Activated naive CD4-positive, alpha-beta T cell (primary cell): ENCODE results near the gene CPTP.
A peak's percentile ranks its signal among the peaks of the same experiment; 100 is the strongest.

ENCODE experiments used
- DNase-seq, 4 experiments: peaks; one replicate each; lab custom pipeline; 2025; lab: John Stamatoyannopoulos, UW

Gene CPTP

DNA sequence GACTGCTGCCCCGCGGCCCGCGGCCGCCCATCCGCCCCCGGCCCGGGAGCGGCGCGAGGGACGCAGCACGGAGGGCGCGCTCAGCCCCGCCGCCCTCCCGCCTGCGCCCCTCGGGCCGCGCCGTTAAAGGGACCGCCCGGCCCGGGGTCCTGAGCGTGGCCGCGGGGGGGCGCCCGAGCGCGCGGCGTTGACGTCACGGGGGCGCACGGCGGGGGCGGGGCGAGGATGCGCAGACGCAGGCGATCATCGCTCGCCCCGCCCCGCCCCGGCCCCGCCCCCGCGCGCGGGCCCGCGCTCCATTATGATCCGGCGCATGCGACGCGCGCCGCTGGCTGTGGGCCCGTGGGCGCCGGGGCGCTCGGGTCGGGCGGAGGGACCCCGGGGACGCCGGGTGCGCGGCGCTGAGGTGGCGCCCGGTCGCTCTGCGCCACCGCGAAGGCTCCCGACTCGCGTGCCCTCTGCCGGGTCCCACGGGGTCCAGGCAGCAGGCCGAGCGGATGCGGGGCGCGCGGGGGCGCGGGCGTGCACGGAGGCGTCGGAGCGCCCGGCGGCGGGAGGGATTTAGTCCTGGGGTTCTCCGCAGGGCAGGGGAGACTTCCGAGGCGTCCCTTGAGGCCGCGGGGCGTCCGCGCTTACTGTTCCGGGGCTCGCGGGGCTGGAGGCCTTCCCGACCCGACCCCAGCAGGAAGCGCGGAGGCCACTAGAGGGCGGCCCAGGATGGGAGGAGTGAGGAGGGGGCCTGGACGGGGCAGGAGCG, 24.8 kb downstream of the CPTP start, which contains the start of gene DVL1:
TSS of gene DVL1 (minus strand) at position 163 of the 757 bp plus-strand sequence. CDS start 353 bp downstream, outside the sequence.
- peak; percentile 38 to 78 (median 57) for DNase-seq

DNA sequence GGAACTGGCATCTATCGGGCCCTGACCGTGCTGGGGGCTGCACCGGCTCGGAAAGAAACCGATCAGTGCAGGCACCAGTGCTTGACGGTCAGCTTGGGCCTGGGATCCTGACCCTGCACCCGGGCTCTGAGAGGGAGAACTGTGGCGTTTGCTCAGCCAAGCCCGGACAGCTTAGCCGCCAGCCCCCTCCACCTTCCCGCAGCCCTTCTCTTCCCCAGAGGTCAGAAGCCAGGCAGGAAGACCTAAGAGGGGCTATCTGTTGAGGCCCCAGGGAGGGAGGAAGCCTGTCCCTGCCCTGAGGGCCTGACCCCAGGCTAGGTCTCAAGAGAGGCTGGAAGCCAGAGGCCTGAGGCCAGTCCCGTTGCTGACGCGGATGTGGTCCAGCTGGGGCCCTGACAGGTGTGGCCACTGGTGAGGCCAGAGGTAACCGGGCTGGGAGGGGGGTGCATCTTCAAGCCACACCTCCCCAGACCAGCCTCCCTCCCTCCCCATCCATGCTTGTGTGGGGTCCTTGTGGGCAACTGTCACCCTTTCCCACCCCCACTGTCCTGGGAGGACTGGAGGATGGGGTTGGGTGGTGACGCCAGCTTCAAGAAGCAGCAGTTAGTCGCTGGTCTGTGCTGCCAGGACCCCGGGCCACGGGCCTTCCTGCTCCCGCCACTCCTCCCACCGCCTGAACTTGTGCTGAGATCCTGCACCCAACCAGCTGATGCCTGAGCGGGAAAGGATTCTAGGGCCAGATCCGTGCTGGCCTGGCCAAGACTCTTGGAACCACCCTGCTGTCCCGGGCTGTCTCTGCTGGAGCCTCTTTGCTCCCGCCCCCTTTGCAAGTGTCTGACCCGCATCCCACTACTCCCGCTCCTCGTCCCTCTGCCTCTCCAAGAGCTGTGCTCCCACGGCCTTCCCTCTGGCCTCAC, 27.2 kb downstream of the CPTP start:
- no peak for DNase-seq

DNA sequence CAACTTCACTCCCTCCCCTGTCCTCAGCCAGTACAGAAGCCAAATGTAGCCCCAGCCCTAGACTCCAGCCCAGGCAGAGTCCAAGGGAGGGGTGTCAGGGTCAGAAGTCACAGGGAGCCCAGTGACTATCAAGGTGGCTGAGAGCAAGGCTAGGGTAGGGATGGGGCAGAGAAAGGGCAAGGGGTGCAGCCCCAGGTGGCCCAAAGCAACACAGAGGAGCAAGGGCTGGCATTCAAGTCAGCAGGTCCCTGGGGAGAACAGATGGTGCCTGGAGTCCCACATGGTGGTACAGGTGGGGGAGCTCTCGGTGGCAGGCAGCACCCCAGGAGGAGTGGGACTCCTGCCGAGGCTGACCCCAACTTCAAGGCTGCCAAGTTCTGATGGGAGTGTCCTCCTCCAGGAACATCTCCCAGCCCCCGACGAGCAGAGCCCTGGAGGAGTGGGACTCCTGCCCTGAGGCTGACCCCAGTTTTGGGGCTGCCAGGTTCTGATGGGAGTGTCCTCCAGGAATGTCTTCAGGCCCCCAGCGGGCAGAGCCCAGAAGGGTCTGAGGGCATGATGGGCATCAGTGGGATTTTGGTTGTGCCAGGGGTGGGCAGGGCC, 28.3 kb downstream of the CPTP start:
- no peak for DNase-seq

DNA sequence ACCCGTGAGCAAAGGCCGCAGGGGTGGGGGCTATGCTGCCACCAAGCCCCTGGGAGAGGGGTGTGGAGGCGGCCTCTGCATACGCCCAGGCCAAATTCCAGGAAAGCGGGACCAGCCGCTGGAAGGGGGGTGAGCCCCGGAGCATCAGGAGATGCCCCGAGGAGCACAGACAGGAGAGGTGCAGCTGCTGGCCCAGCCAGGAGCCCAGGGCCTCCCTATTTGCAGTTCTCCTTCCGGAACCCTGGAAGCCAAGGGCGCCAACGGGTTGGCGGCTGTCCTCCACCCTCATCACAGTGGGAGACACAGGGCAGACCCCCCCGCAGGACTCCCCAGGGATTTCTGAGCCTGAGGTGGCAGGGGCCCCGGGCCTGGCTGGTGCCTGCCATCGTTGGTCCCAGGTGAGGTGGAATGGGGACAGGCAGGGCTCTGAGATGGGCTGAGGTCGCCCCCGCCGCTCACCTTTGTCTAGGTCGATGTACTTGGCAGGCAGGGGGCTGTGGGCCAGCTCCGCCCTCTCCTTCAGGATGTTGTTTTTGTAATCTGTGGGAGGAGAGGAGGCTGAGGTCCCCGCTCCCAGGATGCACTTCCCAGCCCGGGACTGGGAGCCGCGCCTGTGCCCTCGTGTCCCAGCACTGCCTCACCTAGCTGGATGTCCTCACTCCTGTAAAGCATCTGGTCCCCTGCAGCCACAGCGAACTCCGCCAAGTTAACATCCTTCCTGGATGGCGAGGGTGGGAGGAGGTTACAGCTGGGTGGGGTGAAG, 29.0 kb downstream of the CPTP start:
- DNase-seq = no peak

DNA sequence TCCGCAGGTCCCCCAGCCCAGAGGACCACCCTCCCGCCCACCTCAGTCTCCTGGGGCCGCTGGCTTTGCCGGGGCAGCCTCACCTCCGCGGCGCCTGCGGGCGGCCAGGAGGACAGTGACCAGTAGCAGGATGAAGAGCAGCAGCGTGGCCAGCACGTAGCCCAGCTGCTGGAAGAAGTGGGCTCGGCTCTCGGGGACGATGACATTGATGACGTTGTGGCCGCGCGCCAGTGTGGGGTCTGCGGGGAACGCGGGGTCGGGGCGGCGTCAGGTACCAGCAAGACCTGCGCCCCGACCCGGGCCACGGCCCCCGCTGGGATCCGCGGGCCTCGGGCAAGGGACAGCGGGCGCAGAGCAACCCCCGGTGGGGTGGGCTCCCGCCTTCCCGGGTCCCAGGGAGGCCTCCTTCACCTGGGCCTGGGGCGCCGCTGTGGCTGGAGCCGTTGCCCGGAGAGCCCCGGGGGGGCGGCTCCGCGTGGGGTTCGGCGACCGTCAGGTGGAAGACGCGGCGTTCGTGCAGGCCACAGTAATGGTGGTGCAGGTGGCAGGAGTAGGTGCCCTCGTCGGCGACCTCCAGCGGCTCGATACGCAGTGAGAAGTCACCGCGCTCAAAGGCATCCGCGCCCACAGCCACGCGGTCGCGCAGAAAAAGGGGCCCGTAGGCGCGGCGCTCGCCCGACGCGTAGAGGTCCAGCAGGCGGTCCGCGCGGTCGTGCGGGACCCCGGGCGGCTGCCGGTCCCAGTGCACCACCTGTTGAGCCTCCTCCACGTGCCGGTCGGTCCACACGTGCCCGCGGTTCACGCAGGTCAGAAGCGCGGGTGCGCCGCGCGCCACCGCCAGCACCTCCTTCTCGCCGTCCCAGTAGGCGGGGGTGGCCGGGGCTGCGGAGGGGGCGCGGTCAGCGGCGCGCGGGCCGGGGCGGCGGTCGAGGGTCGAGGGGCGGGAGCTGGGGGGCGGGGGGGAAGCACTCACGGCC, 30.0 kb downstream of the CPTP start:
- DNase-seq = peak in 1 of 4 experiments; percentile 26

DNA sequence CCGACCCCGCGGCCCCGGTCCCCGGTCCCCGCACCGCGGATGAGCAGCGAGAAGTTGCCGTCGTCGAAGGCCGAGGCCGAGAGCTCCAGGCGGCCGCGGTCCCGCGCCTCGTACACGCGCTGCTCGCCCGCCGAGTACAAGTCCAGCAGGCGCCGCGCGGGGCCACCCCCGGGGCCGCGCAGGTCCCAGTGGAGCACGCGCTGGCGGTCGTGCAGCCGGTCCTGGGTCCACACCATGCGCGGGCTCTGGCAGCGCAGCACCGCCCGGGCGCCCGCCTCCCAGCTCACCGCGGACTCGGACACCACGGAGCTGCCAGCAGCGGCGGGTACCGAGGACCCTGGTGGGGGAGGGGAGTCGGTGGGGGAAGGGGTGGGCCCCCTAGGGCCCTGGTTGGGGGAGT, 30.8 kb downstream of the CPTP start:
- no peak for DNase-seq

DNA sequence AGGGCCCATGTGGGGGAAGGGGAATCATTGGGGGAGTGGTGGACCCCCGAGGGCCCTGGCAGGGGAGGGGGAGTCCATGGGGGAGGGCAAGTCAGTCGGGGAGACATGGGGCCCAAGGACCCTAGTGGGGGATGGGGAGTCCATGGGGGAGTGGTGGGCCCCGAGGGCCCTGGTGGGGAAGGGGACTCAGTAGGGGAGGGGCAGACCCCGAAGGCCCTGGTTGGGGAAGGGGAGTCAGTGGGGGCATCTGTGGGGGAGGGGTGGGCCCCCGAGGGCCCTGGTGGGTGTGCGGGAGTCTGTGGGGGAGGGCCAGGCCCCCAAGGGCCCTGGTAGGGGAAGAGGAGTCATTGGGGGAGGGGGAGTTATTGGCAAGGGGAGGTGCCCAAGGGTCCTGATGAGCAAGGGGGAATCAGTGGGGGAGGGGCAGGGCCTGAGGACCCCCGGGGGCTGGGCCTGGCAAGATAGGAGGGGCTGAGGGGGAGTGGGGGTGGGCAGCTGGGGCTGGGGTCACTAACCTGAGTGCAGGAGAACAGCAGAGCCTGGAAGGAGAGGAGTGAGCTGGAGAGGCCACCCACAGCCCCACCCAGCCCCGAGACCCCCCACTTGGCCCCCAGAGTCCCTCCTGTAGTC, 31.7 kb downstream of the CPTP start:
- no peak for DNase-seq

DNA sequence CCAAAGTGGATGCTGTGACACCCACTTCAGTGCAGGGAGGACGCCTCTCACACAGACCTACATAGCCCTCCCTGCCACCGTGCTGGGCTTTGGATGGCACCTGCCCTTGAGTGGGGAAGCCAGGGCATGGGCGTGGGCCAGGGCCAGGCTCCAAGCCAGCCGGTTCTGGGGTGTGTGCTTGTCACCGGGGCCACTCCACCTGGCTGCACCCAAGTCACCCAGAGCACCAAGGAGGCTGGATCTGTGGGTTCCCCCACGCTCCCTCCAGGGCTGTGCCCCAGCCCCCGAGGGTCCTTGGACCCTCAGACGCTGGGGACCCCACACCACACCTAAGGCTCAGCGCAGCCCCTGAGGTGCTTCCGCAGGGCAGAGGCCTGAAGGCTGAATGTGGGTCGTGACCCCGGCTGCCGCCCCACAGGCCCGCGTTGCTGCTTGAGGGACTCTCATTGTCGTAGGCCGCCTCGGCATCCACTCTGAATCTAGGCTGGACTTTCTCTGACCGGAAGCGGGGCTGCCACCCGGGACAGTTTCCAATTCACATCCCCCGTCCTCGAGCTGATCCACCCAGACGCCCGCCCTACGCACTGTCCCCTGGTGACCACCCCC, 32.3 kb downstream of the CPTP start:
- no peak for DNase-seq

DNA sequence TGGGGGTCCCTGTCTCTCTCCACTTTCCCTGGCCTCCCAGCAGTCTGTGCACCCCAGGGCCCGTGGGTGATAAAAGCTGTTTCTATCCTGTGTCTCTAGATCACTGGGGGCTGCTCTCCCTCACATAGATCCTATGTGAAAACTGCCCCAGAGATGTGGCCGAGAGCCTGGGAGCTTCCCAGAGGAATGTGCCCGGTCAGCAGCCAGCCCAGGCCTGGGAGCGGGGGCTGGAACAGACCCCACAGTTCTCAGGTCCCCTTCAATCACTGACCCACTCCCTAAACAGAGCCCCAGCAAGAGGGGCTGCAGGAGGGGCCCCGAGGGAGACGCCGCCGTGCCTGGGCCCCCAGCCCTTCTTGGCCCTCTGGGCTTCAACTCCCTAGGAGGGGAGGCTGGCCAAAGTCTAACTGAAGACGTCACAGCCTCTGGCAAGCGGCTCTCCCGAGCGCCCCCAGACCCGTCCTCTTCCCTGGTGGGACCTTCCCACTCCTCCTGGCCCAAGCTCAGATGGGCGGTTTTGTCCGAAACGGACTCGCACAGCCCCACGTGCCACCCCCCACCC, 33.4 kb downstream of the CPTP start:
- DNase-seq = no peak

DNA sequence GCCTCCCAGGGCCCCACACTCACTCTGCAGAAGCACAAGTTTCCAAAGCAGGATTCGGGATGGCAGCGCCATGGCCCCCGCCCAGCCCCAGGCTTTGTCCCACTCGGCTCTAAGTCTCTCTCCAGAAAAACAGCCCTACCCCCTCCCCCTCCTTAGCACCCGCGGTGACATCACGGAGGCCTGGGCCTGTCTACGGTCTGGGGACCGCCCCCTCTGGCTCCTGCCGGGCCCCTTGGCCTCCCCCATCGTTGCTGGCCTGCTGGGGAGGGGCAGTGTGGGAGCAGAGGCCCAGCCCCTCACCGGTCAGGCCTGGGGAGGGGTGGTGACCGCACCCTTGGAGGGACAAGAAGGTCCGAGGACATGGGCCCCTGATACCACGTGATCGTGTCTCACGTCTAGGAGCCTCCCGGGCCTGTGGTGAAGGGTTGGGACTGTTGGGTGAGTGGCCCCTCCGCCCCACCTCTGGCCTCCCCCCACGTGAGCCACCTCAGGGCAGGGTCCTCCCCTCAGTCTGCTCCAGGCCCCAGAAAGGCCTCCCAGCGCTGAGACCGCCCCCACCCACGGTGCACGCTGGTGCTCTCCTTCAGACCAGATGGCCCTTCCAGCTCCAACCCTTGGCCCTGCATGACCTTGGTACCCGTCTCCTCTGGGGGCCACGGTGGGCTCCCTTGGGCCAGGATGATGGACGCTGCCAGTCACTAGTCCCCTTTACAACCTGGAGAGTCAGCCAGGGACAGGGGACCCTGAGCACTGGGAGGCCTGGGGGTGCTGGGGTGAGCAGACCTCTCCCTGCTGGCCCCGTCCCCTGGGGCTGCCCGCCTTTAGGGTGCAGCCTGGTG, 34.0 kb downstream of the CPTP start, which contains the start of gene MXRA8:
TSS of gene MXRA8 (minus strand) at position 123 of the 839 bp plus-strand sequence. CDS start at position 72, 51 bp downstream.
- DNase-seq = no peak

DNA sequence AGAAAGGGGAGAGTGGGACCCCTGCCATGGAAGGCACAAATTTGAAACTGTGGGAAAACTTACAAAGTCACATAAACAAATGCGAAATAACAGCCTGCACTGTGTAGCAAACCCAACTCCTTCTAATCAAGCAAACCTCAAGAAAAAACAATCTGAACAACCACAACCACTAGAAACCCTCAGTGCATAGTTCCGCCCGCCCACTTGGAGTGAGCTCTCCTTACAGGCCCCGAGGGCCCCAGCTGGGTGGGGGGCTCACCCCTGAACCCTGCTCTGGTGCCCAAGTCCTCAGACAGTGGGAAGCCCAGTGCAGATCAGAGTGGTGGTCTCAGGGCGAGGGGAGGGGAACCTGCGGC, 34.7 kb downstream of the CPTP start:
- DNase-seq = no peak

DNA sequence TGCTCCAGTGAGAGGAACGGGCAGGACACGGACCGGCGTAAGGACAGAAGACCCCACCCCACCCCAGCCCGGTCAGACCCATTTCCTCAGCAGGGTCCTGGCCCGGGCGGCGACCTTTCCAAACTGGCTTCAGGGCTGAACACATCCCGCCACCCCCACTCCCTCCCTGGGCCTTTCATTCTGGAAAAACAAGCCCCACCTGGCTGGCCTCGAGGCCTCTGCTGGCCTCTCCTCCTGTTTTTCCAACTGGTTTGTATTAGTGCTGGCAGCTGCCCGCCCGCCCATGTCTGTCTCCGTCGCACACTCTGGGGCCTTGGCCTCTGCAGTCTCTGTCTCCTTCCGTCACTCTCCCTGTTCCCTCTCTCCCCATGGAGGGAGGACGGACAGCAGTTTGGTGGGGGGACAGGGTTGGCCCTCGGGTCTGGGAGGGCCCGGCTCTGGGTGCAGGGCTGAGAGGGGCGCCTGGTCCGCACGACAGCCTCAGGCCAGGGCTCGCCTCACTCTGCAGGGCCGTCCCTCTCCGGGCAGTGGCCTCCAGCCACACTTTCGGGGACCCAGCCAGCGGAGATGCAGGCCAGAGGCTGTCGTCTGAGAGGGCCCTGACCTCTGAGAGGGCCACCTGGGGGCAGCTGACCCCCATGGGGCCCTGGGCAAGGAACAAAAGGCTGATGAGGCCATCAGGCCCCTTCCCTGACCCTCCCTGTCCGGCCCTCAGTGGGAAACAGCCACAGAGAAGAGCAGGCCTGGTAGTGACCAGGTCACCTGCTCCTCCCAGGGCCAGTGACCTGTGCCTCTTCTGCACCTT, 35.3 kb downstream of the CPTP start:
- DNase-seq = no peak

DNA sequence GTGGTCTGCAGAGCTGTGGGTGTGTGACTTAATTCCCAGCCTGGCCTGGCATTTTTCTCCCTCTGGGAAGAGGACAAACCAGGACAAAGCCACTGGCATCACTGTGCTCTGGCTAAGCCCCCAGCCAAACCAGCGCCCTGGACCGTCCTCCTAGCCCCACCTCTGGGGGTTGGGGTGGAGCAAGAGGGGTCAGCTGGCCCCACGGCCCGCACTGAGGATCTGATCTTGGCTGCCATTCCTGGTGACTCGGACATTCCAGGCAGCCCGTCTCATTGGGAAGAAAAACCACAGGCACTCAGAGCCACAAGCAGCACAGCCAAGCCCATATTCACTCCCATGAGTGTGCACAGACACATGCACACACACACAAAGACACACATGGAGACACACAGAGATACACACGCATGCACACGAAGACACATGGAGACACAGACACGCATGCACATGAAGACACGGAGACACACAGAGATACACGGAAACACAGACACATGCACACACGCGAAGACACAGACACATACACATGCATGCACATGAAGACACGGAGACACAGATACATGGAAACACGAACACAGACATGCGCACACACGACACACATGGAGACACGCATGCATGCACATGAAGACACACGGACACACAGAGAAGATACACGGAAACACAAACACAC, 36.0 kb downstream of the CPTP start:
- DNase-seq = no peak

DNA sequence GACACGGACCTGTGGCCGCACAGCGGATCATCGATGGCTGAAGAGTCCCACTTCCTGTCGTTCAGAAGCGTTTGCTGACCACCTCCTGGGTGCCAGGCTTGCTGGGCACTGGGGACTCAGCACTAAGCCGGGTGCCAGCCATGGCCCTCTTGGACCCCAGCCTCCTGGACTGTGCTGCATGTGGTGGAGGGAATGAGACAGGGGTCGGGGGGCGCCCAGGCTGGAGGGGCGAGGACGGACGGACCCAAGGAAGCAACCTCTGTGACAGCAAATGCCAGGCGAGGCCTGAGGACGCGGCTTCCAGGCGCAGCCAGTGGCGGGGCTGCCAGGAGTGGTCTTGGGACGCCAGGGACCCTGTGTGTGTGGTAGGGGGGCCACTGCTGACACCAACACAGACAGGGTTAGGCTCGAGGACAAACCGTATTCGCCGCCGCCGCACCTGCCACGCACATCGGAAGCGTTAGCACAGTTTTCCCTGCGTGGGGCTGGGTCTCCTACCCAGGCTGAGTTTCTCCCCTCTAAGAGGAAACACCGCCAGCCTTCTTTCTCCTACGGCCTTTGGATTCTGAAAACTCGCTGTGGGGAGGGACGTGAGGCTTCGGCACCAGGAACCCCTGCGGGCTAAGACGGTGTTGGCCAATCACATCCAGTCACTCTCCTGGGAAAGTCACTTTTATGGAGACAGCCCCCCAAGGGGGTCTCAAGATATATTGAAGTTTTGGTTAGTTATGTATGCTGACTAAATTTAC, 36.8 kb downstream of the CPTP start:
- DNase-seq = no peak

DNA sequence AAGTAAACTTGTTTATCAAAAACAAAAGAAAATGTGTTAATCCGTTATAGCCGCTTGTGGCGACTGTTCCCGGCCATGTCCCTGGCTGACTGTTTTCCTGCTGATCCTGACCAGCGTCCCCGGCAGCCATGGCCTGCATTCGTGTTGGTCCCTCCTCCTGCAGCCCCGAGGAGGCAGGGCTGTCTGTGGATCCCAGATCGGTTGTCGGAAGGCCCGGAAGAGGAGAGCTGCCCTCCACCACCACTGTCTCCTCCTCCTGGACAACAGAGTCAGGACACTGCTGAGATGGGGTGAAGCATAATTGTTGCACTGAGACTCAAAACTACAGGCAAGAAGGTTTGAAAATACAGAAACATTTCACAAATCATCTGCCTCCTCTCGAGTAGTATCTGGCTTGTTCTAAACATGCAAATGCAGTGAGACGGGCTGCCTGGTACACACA, 37.4 kb downstream of the CPTP start:
- DNase-seq = no peak

DNA sequence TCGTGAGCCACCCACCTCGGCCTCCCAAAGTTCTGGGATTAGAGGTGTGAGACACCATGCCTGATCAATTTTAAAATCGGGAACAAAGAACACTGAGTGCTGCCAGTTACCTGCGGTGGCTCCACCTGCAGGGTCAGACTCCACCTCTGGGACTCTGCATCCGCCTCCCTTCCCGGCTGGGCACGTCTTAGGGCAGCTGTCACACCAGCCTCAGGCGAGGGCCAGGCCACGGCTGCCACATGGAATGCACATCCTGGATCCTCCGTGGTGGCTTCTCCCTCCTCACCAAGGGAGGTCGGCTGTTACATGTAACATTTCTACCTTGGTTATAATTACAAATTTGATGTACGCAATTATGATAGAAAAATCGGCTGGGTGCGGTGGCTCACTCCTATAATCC, 39.7 kb downstream of the CPTP start:
- DNase-seq = no peak
